Lung (tissue), 12 donors: ENCODE measurements around the gene TRIM65. TPM values are rescaled to one million over a fixed set of nuclear protein-coding genes. Genes with fewer than 3 reads are reported as not detected.

ENCODE experiments used
- ATAC-seq: fragments of 200-7000 bp; cut with Tn5 transposase; one replicate; pipeline ENCODE4 v1.9.1; 2020; ENCODE audit warnings: moderate number of reproducible peaks; ENCODE audit not compliant: insufficient read depth, low FRiP score
- DNase-seq, 3 donors: peaks; one replicate each; pipeline ENCODE4 v3.0.0-alpha.2; 2013 to 2017
- H3K27ac ChIP-seq, 2 donors: one replicate each; pipeline ENCODE4 v1.5.1; 2013; ENCODE audit warnings: mild to moderate bottlenecking in 2 of 2, moderate library complexity in 2 of 2, control low read depth in 1 of 2, inconsistent platforms in 1 of 2, low read depth in 1 of 2, low read length in 1 of 2
- H3K27me3 ChIP-seq, 3 donors: one replicate each; pipeline ENCODE4 v1.5.1; 2013; ENCODE audit warnings: low read length in 2 of 3; ENCODE audit not compliant: control insufficient read depth in 3 of 3, insufficient read depth in 3 of 3
- H3K36me3 ChIP-seq, 4 donors: one replicate each; pipeline ENCODE4 v1.5.1; 2013; ENCODE audit warnings: low read length in 4 of 4, mild to moderate bottlenecking in 1 of 4, moderate library complexity in 1 of 4; ENCODE audit not compliant: control insufficient read depth in 4 of 4, insufficient read depth in 4 of 4
- H3K4me1 ChIP-seq, 5 donors: one replicate each; pipeline ENCODE4 v1.5.1; 2013; ENCODE audit warnings: low read length in 5 of 5, mild to moderate bottlenecking in 2 of 5, moderate library complexity in 1 of 5; ENCODE audit not compliant: control insufficient read depth in 5 of 5, insufficient read depth in 5 of 5
- H3K4me3 ChIP-seq: one replicate; pipeline ENCODE4 v1.5.1; 2013; ENCODE audit warnings: mild to moderate bottlenecking, control low read depth, moderate library complexity
- H3K9ac ChIP-seq, 2 donors: one replicate each; pipeline ENCODE4 v1.5.1; 2013; ENCODE audit warnings: low read length in 2 of 2, control low read depth in 1 of 2; ENCODE audit not compliant: insufficient read depth in 1 of 2
- H3K9me3 ChIP-seq, 4 donors: one replicate each; pipeline ENCODE4 v1.5.1; 2013; ENCODE audit warnings: low read length in 3 of 4, mild to moderate bottlenecking in 1 of 4, moderate library complexity in 1 of 4; ENCODE audit not compliant: control insufficient read depth in 4 of 4, insufficient read depth in 3 of 4
- CTCF ChIP-seq: IDR thresholded peaks from 2 replicates; pipeline ENCODE4 v1.5.1; 2012; ENCODE audit warnings: mild to moderate bottlenecking; ENCODE audit errors: control extremely low read depth, extremely low read depth
- WGBS, 2 donors: extraction: QIAGEN DNeasy Blood & Tissue Kit; methylation state at CpG; one replicate each; pipeline ENCODE4 v1.1.7; 2013; 5-methylcytosine and 5-hydroxymethylcytosine counted together
- polyA plus RNA-seq, 2 donors: library from polyadenylated mRNA; stranded (reverse); fragments of 200-250 nt; gene quantifications; one replicate each; pipeline ENCODE4 v1.2.1, GENCODE V29; 2013
- total RNA-seq, 2 donors: library from RNA; depleted of rRNA in 1 of 2; stranded (reverse); fragments of >200 nt in 1 of 2; gene quantifications; one replicate each; pipeline ENCODE4 v1.2.1, GENCODE V29; 2014 to 2021
- donor health status: control.
- donor health status: control.
- donor health status: Bipolar disorder and iron deficiency.
- donor health status: healthy.
- donor health status: DM: yes; HTN: yes; CAD: no.

TRIM65 gene
- total and polyA plus RNA-seq, 4 donors = 12.7 to 32.9 (median 21.2) TPM

- H3K9ac ChIP-seq = no peak overlapping the region
- 71 to 77% methylated on average over 11 of the region's 11 CpGs for WGBS, 2 donors
- peaks cover 0 to 4% (median 0%) of the 10 kb centered on the region in 4 donors for H3K36me3 ChIP-seq
- DNase-seq = no peak
- H3K4me3 ChIP-seq = no peak overlapping the region
- H3K4me1 ChIP-seq = no peaks in the 10 kb centered on the region
- no peak for TF ChIP-seq CTCF
- H3K27me3 ChIP-seq = no peaks in the 10 kb centered on the region
- H3K9me3 ChIP-seq = no peaks in the 10 kb centered on the region
- no peak for ATAC-seq
- H3K27ac ChIP-seq = no peak overlapping the region
Observed at GRCh38 chr17:75920045-75920560, 23.4 kb upstream of the TRIM65 start.

- Histone ChIP-seq H3K4me1 (no peaks in the 10 kb centered on the region), H3K4me3 (no peak overlapping the region), H3K27me3 (no peaks in the 10 kb centered on the region), H3K9ac (no peak overlapping the region), H3K9me3 (no peaks in the 10 kb centered on the region), H3K27ac (no peak overlapping the region), H3K36me3 (peaks cover 0 to 8% (median 0%) of the 10 kb centered on the region in 4 donors)
- 92 to 93% methylated on average over 22 of the region's 22 CpGs for WGBS, 2 donors
- DNase-seq (no peak), ATAC-seq (no peak)
- no peak for TF ChIP-seq CTCF
Observed at GRCh38 chr17:75919611-75920010, 22.9 kb upstream of the TRIM65 start.

GRCh38 chr17:75917917-75918445 lies 21.2 kb upstream of the TRIM65 start:
- H3K27ac ChIP-seq = no peak overlapping the region
- no peaks in the 10 kb centered on the region for H3K9me3 ChIP-seq
- WGBS, 2 donors = 94 to 96% methylated on average over 31 of the region's 31 CpGs
- H3K36me3 ChIP-seq = peaks cover 0 to 14% (median 2%) of the 10 kb centered on the region in 4 donors
- H3K27me3 ChIP-seq = no peaks in the 10 kb centered on the region
- H3K4me1 ChIP-seq = no peaks in the 10 kb centered on the region
- TF ChIP-seq CTCF = no peak
- H3K4me3 ChIP-seq = no peak overlapping the region
- no peak for ATAC-seq
- no peak overlapping the region for H3K9ac ChIP-seq
- no peak for DNase-seq
